Erythroblast (primary cell): ENCODE measurements around the gene ARL17B.
"Not testable (repeated sequence)": the region's sequence is repeated elsewhere in the genome, so short reads cannot be mapped to it uniquely, and the experiment has no call there.

Experiments used
- GATA1 ChIP-seq: IDR thresholded peaks from 2 replicates; pipeline ENCODE4 v1.6.1; 2011; ENCODE audit warnings: low read depth, mild to moderate bottlenecking, control low read depth, low read length, moderate library complexity
- POLR2A ChIP-seq: IDR thresholded peaks from 2 replicates; pipeline ENCODE4 v1.6.1; 2011; ENCODE audit warnings: mild to moderate bottlenecking, low read length

- TF ChIP-seq POLR2A, GATA1: not testable (repeated sequence)
Measured at GRCh38 chr17:46284467-46284866, 77.1 kb downstream of the ARL17B start.
